Glomerular visceral epithelial cell (primary cell): ENCODE data around the gene GPRIN2.

Experiments used
- DNase-seq: peaks from one replicate; pipeline ENCODE4 v3.0.0-alpha.2; 2016; ENCODE audit errors: extremely low spot score

The GPRIN2 gene

GRCh38 chr10:46549171-46550075 lies 7.0 kb downstream of the GPRIN2 start:
- DNase-seq = no peak

GRCh38 chr10:46548498-46549090 lies 7.9 kb downstream of the GPRIN2 start:
- DNase-seq = peak; percentile 91

GRCh38 chr10:46547541-46548497 lies 8.6 kb downstream of the GPRIN2 start:
- DNase-seq = no peak

- no peak for DNase-seq
These were observed 9.6 kb downstream of the GPRIN2 start for GRCh38 chr10:46546591-46547540.

- DNase-seq = no peak
These were observed 10.4 kb downstream of the GPRIN2 start for GRCh38 chr10:46545861-46546590.

- peak; percentile 46 for DNase-seq
These were observed 11.3 kb downstream of the GPRIN2 start for GRCh38 chr10:46544989-46545791.

GRCh38 chr10:46543466-46544377 lies 12.7 kb downstream of the GPRIN2 start:
- DNase-seq = no peak

- no peak for DNase-seq
These were observed 13.6 kb downstream of the GPRIN2 start for GRCh38 chr10:46542567-46543465.

- DNase-seq = no peak
These were observed 14.5 kb downstream of the GPRIN2 start for GRCh38 chr10:46541735-46542566.

GRCh38 chr10:46541017-46541661 lies 15.3 kb downstream of the GPRIN2 start:
- no peak for DNase-seq

GRCh38 chr10:46540412-46541016 lies 15.9 kb downstream of the GPRIN2 start:
- DNase-seq = no peak

GRCh38 chr10:46539596-46540411 lies 16.7 kb downstream of the GPRIN2 start:
- DNase-seq = peak; percentile 94

GRCh38 chr10:46538717-46539426 lies 17.6 kb downstream of the GPRIN2 start:
- no peak for DNase-seq

GRCh38 chr10:46538155-46538554 lies 18.3 kb downstream of the GPRIN2 start:
- DNase-seq = no peak
